WTC11 (cell line): ENCODE results near the gene FAR2. TPM values are rescaled to one million over a fixed set of nuclear protein-coding genes. Genes with fewer than 3 reads are reported as not detected.

Experiments
- ATAC-seq: fragments of 200-7000 bp; cut with Tn5 transposase; 2 replicates; pipeline ENCODE4 v1.10.0; 2021; ENCODE audit warnings: mild to moderate bottlenecking, moderate library complexity
- CTCF ChIA-PET: fragments of 300-600 bp; sonication (Branson Sonifier 250); formaldehyde crosslinking; loops from one replicate; lab custom pipeline; 2021; ENCODE audit warnings: antibody characterized with exemption; lab: Charles Lee
- POLR2A ChIA-PET: fragments of 350-600 bp; sonication (Branson Sonifier 250); formaldehyde crosslinking; loops from one replicate; lab custom pipeline; 2021; ENCODE audit warnings: antibody characterized with exemption; lab: Charles Lee
- DNase-seq: peaks from one replicate; pipeline ENCODE4 v3.0.0; 2021; ENCODE audit warnings: low spot score
- H3K27ac Mint-ChIP-seq: 2 replicates; pipeline ENCODE4 v1.8.0; 2021; ENCODE audit warnings: mixed read lengths
- H3K27me3 Mint-ChIP-seq: 2 replicates; pipeline ENCODE4 v1.8.0; 2021; ENCODE audit warnings: low read depth, mild to moderate bottlenecking, moderate library complexity, mixed read lengths
- H3K36me3 Mint-ChIP-seq: 2 replicates; pipeline ENCODE4 v1.8.0; 2021; ENCODE audit warnings: mixed read lengths
- H3K4me1 Mint-ChIP-seq: 2 replicates; pipeline ENCODE4 v1.8.0; 2022; ENCODE audit warnings: mixed read lengths
- H3K4me3 Mint-ChIP-seq: 2 replicates; pipeline ENCODE4 v1.8.0; 2021; ENCODE audit warnings: mild to moderate bottlenecking, moderate library complexity, mixed read lengths
- H3K9me3 Mint-ChIP-seq: 2 replicates; pipeline ENCODE4 v1.8.0; 2021; ENCODE audit warnings: mixed read lengths
- CBFB ChIP-seq: sonication (generic); formaldehyde crosslinking; IDR thresholded peaks from 2 replicates; pipeline ENCODE4 v1.8.1; 2022; ENCODE audit warnings: mild to moderate bottlenecking, low read depth, missing genetic modification reagents
- ESRRA ChIP-seq: sonication (generic); formaldehyde crosslinking; IDR thresholded peaks from 2 replicates; pipeline ENCODE4 v1.8.1; 2022; ENCODE audit warnings: mild to moderate bottlenecking, missing genetic modification reagents, borderline replicate concordance
- GABPB1 ChIP-seq: sonication (generic); formaldehyde crosslinking; IDR thresholded peaks from 2 replicates; pipeline ENCODE4 v1.8.1; 2023; ENCODE audit warnings: mild to moderate bottlenecking, missing genetic modification reagents
- GTF2I ChIP-seq: fragments of 250-450 bp; sonication (Bioruptor Pico); conservative IDR thresholded peaks from 2 replicates; pipeline ENCODE4 v1.4.0; 2021; ENCODE audit warnings: mild to moderate bottlenecking
- JAZF1 ChIP-seq: fragments of 250-450 bp; sonication (Bioruptor Pico); IDR thresholded peaks from 2 replicates; pipeline ENCODE4 v1.9.0; 2021; ENCODE audit warnings: moderate library complexity, mild to moderate bottlenecking, inconsistent platforms
- NFYB ChIP-seq: sonication (generic); formaldehyde crosslinking; conservative IDR thresholded peaks from 2 replicates; pipeline ENCODE4 v1.8.0; 2022; ENCODE audit warnings: low read depth, missing genetic modification reagents
- PRRX2 ChIP-seq: fragments of 250-450 bp; sonication (Bioruptor Pico); IDR thresholded peaks from 2 replicates; pipeline ENCODE4 v1.8.0; 2021; ENCODE audit warnings: mild to moderate bottlenecking
- SMAD3 ChIP-seq: sonication (generic); formaldehyde crosslinking; IDR thresholded peaks from 2 replicates; pipeline ENCODE4 v1.8.0; 2022; ENCODE audit warnings: missing genetic modification reagents, mild to moderate bottlenecking, borderline replicate concordance
- ZBTB21 ChIP-seq: sonication (generic); formaldehyde crosslinking; IDR thresholded peaks from 2 replicates; pipeline ENCODE4 v1.8.1; 2023; ENCODE audit warnings: mild to moderate bottlenecking, missing genetic modification reagents, borderline replicate concordance
- ZNF232 ChIP-seq: sonication (generic); formaldehyde crosslinking; IDR thresholded peaks from 2 replicates; pipeline ENCODE4 v1.8.0; 2022; ENCODE audit warnings: mild to moderate bottlenecking, missing genetic modification reagents
- ZNF671 ChIP-seq: fragments of 250-450 bp; sonication (Bioruptor Pico); IDR thresholded peaks from 2 replicates; pipeline ENCODE4 v1.8.0; 2021; ENCODE audit warnings: mild to moderate bottlenecking
- total RNA-seq: library from RNA; stranded (reverse); gene quantifications from 3 replicates; pipeline ENCODE4 v1.2.3, GENCODE V29; 2021
- TF ChIP-seq, protein P1 (sequence below): fragments of 250-450 bp; sonication (Bioruptor Pico); conservative IDR thresholded peaks from 2 replicates; pipeline ENCODE4 v1.9.0; 2021; ENCODE audit warnings: mild to moderate bottlenecking
- TF ChIP-seq, protein P2 (sequence below): sonication (generic); formaldehyde crosslinking; IDR thresholded peaks from 2 replicates; pipeline ENCODE4 v1.8.1; 2022; ENCODE audit warnings: low read depth, missing genetic modification reagents, borderline replicate concordance
- TF ChIP-seq, protein P3 (sequence below): sonication (generic); formaldehyde crosslinking; IDR thresholded peaks from 2 replicates; pipeline ENCODE4 v1.8.1; 2022; ENCODE audit warnings: mild to moderate bottlenecking, missing genetic modification reagents, moderate library complexity, borderline replicate concordance
- TF ChIP-seq, protein P4 (sequence below): sonication (generic); formaldehyde crosslinking; IDR thresholded peaks from 2 replicates; pipeline ENCODE4 v1.8.1; 2023; ENCODE audit warnings: mild to moderate bottlenecking, missing genetic modification reagents, borderline replicate concordance
- TF ChIP-seq, protein P5 (sequence below): sonication (generic); formaldehyde crosslinking; IDR thresholded peaks from 2 replicates; pipeline ENCODE4 v1.8.0; 2023; ENCODE audit warnings: mild to moderate bottlenecking, missing genetic modification reagents
- TF ChIP-seq, protein P6 (sequence below): sonication (generic); formaldehyde crosslinking; IDR thresholded peaks from 2 replicates; pipeline ENCODE4 v1.8.1; 2023; ENCODE audit warnings: mild to moderate bottlenecking, missing genetic modification reagents, moderate library complexity
- TF ChIP-seq, protein P7 (sequence below): sonication (generic); formaldehyde crosslinking; IDR thresholded peaks from 2 replicates; pipeline ENCODE4 v1.8.0; 2022; ENCODE audit warnings: mild to moderate bottlenecking, missing genetic modification reagents

The FAR2 gene
- total RNA-seq, 1 experiment from 2014 or later = 20.0 TPM

DNA sequence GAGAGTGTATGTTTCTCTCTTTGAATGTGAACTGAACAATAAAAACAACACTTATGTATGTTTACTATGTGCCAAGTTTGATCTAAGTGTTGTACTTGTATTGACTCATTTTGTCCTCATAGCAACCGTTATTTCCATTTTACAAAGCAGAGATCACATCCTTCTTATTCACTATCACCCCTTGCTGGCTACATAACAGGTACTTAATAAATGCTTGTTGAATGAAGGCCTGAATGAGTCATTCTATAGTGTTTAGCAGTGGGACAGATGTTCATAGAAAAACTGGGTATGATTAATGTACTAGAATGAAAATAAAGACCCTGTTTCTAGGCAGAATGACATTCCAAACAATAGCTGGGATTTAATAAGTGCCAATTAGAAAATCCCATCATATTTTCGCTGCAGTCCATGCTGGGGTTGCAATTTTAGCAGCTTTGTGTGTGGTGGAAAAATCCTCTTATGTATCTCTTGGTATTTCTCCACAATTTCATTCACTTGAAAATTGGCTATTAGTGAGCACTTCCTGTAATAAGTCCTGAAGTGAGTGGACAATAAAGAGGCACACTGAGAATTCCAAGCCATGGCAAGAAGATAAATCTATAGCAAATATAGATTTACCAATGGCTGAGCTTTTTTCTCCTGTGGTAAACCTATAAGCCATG is 86.0 kb downstream of the FAR2 start:
- peaks cover 15% of the 10 kb centered on the region for H3K4me1 Mint-ChIP-seq
- CTCF ChIA-PET = no interaction called here
- H3K27ac Mint-ChIP-seq = no peak overlapping the region
- H3K27me3 Mint-ChIP-seq = no peaks in the 10 kb centered on the region
- DNase-seq = no peak
- TF ChIP-seq, protein P1, sequence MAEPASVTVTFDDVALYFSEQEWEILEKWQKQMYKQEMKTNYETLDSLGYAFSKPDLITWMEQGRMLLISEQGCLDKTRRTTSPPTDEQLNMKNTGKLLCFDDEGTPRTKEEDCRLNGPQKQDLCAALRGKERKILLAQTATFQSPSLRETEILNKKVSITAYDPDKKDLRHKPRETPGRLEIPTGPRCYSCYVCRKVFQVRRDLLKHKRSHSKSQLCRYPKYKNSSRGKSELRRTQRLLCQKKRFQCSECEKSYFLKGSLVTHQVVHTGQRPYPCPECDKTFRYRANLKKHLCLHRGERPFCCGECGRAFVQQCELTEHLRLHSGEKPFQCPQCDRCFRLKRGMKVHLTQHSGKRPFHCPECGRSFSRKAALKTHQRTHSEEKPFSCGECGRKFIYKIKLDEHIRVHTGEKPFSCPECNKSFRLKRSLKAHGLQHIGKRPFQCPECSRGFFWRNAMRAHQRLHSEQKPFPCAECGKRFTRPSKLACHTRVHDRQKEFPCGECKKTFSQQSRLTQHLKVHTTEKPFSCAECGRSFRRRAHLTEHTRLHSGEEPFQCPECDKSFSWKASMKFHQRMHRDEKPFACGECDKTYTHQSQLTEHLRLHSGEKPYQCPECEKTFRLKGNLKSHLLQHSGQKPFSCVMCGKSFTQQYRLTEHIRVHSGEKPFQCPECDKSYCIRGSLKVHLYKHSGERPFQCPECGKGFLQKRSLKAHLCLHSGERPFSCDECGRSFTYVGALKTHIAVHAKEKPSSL (CRISPR knock-in tag) = no peak
- TF ChIP-seq ZNF671 (CRISPR knock-in tag) (no peak), ESRRA (CRISPR knock-in tag) (no peak), ZNF232 (CRISPR knock-in tag) (no peak), SMAD3 (CRISPR knock-in tag) (no peak)
- TF ChIP-seq, protein P2, sequence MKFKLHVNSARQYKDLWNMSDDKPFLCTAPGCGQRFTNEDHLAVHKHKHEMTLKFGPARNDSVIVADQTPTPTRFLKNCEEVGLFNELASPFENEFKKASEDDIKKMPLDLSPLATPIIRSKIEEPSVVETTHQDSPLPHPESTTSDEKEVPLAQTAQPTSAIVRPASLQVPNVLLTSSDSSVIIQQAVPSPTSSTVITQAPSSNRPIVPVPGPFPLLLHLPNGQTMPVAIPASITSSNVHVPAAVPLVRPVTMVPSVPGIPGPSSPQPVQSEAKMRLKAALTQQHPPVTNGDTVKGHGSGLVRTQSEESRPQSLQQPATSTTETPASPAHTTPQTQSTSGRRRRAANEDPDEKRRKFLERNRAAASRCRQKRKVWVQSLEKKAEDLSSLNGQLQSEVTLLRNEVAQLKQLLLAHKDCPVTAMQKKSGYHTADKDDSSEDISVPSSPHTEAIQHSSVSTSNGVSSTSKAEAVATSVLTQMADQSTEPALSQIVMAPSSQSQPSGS (CRISPR knock-in tag) = no peak
- TF ChIP-seq, all 79 proteins: peak for 0
- POLR2A ChIA-PET = no interaction called here
- H3K9me3 Mint-ChIP-seq = no peaks in the 10 kb centered on the region
- no peaks in the 10 kb centered on the region for H3K36me3 Mint-ChIP-seq
- no peak overlapping the region for H3K4me3 Mint-ChIP-seq
- ATAC-seq = no peak

DNA sequence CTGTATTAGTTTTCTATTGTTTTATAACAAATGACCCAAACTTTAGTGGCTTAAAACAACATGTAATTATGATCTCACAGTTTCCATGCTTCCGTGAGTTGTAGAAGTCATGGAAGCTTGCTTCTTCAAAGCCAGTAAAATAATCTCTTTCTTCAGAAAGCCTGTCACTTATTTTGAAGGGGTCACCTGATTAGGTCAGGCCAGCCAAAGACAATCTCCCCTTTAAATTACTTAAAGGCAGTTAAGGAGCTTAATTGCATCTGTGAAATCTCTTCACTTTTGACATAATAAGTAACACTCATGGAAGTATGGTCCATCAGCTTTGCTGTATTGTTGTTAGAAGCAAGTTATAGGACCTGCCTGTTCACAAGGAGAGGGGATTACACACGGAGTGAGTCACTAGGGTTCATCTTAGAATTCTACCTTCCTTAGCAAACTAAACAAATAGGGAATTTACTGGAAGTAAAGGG is 89.8 kb downstream of the FAR2 start:
- no peak overlapping the region for H3K27ac Mint-ChIP-seq
- ChIA-PET CTCF (no interaction called here), POLR2A (no interaction called here)
- no peak overlapping the region for H3K4me3 Mint-ChIP-seq
- ATAC-seq (no peak), DNase-seq (no peak)
- no peaks in the 10 kb centered on the region for H3K36me3 Mint-ChIP-seq
- no peaks in the 10 kb centered on the region for H3K27me3 Mint-ChIP-seq
- TF ChIP-seq, protein P3, sequence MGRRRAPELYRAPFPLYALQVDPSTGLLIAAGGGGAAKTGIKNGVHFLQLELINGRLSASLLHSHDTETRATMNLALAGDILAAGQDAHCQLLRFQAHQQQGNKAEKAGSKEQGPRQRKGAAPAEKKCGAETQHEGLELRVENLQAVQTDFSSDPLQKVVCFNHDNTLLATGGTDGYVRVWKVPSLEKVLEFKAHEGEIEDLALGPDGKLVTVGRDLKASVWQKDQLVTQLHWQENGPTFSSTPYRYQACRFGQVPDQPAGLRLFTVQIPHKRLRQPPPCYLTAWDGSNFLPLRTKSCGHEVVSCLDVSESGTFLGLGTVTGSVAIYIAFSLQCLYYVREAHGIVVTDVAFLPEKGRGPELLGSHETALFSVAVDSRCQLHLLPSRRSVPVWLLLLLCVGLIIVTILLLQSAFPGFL (CRISPR knock-in tag) = no peak
- TF ChIP-seq, protein P4, sequence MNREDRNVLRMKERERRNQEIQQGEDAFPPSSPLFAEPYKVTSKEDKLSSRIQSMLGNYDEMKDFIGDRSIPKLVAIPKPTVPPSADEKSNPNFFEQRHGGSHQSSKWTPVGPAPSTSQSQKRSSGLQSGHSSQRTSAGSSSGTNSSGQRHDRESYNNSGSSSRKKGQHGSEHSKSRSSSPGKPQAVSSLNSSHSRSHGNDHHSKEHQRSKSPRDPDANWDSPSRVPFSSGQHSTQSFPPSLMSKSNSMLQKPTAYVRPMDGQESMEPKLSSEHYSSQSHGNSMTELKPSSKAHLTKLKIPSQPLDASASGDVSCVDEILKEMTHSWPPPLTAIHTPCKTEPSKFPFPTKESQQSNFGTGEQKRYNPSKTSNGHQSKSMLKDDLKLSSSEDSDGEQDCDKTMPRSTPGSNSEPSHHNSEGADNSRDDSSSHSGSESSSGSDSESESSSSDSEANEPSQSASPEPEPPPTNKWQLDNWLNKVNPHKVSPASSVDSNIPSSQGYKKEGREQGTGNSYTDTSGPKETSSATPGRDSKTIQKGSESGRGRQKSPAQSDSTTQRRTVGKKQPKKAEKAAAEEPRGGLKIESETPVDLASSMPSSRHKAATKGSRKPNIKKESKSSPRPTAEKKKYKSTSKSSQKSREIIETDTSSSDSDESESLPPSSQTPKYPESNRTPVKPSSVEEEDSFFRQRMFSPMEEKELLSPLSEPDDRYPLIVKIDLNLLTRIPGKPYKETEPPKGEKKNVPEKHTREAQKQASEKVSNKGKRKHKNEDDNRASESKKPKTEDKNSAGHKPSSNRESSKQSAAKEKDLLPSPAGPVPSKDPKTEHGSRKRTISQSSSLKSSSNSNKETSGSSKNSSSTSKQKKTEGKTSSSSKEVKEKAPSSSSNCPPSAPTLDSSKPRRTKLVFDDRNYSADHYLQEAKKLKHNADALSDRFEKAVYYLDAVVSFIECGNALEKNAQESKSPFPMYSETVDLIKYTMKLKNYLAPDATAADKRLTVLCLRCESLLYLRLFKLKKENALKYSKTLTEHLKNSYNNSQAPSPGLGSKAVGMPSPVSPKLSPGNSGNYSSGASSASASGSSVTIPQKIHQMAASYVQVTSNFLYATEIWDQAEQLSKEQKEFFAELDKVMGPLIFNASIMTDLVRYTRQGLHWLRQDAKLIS (CRISPR knock-in tag) = no peak
- TF ChIP-seq NFYB (no peak), GTF2I (CRISPR knock-in tag) (no peak), CBFB (CRISPR knock-in tag) (no peak)
- TF ChIP-seq, all 79 proteins: peak for 0
- Mint-ChIP-seq H3K9me3 (no peaks in the 10 kb centered on the region), H3K4me1 (peaks cover 45% of the 10 kb centered on the region)

DNA sequence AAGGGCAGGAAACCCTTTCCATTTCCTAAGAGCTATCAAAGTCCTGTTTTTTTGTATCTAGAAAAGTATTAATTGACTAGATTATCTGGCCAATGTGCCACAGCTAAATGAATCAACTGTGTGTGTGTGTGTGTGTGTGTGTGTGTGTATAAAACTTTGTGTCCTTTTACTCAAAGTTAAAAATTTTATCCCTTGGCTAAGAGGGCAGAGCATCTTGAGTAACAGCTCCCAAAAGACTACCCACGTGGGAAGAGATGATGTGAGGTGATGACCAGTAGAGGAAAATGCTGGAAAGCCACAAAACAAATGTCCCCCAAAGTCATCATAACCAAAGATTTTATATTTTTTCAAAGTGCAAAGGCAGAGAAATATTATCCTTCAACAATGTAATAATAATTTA is 90.3 kb downstream of the FAR2 start:
- ChIA-PET POLR2A (no interaction called here), CTCF (interaction anchor here (0.8 kb wide), 1 partner anchor 10 kb away, joined by 3 read pairs; no protein-coding TSS in a partner anchor)
- H3K9me3 Mint-ChIP-seq = no peaks in the 10 kb centered on the region
- H3K27ac Mint-ChIP-seq = no peak overlapping the region
- H3K27me3 Mint-ChIP-seq = peaks cover 4% of the 10 kb centered on the region
- H3K4me1 Mint-ChIP-seq = peaks cover 45% of the 10 kb centered on the region
- no peaks in the 10 kb centered on the region for H3K36me3 Mint-ChIP-seq
- ATAC-seq (no peak), DNase-seq (no peak)
- H3K4me3 Mint-ChIP-seq = no peak overlapping the region
- TF ChIP-seq NFYB = no peak
- TF ChIP-seq, protein P5, sequence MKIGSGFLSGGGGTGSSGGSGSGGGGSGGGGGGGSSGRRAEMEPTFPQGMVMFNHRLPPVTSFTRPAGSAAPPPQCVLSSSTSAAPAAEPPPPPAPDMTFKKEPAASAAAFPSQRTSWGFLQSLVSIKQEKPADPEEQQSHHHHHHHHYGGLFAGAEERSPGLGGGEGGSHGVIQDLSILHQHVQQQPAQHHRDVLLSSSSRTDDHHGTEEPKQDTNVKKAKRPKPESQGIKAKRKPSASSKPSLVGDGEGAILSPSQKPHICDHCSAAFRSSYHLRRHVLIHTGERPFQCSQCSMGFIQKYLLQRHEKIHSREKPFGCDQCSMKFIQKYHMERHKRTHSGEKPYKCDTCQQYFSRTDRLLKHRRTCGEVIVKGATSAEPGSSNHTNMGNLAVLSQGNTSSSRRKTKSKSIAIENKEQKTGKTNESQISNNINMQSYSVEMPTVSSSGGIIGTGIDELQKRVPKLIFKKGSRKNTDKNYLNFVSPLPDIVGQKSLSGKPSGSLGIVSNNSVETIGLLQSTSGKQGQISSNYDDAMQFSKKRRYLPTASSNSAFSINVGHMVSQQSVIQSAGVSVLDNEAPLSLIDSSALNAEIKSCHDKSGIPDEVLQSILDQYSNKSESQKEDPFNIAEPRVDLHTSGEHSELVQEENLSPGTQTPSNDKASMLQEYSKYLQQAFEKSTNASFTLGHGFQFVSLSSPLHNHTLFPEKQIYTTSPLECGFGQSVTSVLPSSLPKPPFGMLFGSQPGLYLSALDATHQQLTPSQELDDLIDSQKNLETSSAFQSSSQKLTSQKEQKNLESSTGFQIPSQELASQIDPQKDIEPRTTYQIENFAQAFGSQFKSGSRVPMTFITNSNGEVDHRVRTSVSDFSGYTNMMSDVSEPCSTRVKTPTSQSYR (CRISPR knock-in tag) = no peak
- TF ChIP-seq PRRX2 (CRISPR knock-in tag) = no peak
- TF ChIP-seq, protein P6, sequence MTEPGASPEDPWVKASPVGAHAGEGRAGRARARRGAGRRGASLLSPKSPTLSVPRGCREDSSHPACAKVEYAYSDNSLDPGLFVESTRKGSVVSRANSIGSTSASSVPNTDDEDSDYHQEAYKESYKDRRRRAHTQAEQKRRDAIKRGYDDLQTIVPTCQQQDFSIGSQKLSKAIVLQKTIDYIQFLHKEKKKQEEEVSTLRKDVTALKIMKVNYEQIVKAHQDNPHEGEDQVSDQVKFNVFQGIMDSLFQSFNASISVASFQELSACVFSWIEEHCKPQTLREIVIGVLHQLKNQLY = no peak
- no peak for TF ChIP-seq GABPB1
- no peak for TF ChIP-seq JAZF1 (CRISPR knock-in tag)
- TF ChIP-seq, protein P7, sequence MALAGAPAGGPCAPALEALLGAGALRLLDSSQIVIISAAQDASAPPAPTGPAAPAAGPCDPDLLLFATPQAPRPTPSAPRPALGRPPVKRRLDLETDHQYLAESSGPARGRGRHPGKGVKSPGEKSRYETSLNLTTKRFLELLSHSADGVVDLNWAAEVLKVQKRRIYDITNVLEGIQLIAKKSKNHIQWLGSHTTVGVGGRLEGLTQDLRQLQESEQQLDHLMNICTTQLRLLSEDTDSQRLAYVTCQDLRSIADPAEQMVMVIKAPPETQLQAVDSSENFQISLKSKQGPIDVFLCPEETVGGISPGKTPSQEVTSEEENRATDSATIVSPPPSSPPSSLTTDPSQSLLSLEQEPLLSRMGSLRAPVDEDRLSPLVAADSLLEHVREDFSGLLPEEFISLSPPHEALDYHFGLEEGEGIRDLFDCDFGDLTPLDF = no peak
- no peak for TF ChIP-seq ZBTB21 (CRISPR knock-in tag)
